Transverse colon (tissue), 3 donors: ENCODE measurements around the gene MLANA.

ENCODE experiments used
- EP300 ChIP-seq: sonication (generic); formaldehyde crosslinking; IDR thresholded peaks from one replicate; pipeline ENCODE4 v1.6.1; 2017; ENCODE audit warnings: antibody characterized with exemption, low read depth
- POLR2A ChIP-seq: fragments of 450-650 bp; IDR thresholded peaks from one replicate; pipeline ENCODE4 v1.6.1; 2016; ENCODE audit warnings: antibody characterized with exemption, mild to moderate bottlenecking, moderate library complexity
- TF ChIP-seq, protein P1 (sequence below), 5 experiments: fragments of 200-600 bp in 3 of 5; fragments of 450-650 bp in 2 of 5; sonication (generic) in 3 of 5; IDR thresholded peaks; 1 replicate in 2 of 5; 2 replicates in 3 of 5; pipeline ENCODE4 v1.5.1; 2016 to 2017; ENCODE audit warnings: antibody characterized with exemption in 5 of 5, inconsistent platforms in 3 of 5, mild to moderate bottlenecking in 2 of 5, moderate library complexity in 1 of 5

DNA sequence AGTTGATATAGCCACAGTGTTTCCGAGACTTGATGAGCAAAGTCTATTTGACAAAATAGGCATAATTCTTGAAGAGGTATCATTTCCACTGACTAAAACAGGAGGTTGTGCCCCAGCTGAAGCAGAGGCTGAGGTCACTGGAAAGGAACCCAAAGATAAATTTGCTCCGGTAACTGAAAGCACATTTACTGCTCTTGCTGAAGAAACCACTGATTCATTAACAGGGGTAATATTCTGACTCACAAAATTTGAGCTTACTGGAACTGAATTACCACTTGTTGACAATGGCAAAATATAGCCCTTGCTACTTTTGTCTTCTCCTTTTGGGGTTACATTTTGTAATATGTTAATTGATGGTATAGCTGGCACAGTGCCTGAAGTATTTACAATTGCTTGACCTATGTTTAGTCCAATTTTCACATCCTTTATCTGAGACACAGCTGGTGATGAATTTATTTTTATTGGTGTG is 30.2 kb downstream of the MLANA start:
- TF ChIP-seq POLR2A = no peak
- TF ChIP-seq, protein P1, sequence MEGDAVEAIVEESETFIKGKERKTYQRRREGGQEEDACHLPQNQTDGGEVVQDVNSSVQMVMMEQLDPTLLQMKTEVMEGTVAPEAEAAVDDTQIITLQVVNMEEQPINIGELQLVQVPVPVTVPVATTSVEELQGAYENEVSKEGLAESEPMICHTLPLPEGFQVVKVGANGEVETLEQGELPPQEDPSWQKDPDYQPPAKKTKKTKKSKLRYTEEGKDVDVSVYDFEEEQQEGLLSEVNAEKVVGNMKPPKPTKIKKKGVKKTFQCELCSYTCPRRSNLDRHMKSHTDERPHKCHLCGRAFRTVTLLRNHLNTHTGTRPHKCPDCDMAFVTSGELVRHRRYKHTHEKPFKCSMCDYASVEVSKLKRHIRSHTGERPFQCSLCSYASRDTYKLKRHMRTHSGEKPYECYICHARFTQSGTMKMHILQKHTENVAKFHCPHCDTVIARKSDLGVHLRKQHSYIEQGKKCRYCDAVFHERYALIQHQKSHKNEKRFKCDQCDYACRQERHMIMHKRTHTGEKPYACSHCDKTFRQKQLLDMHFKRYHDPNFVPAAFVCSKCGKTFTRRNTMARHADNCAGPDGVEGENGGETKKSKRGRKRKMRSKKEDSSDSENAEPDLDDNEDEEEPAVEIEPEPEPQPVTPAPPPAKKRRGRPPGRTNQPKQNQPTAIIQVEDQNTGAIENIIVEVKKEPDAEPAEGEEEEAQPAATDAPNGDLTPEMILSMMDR (IDR thresholded peaks at IDR 0.05) = no peak
- TF ChIP-seq EP300 = no peak
